Fibroblast of the aortic adventitia (primary cell): ENCODE results near the gene ZFAND2B. TPM values are rescaled to one million over a fixed set of nuclear protein-coding genes. Genes with fewer than 3 reads are reported as not detected.

ENCODE experiments used
- DNase-seq: peaks from one replicate; pipeline ENCODE4 v3.0.0-alpha.2; 2010; ENCODE audit warnings: low read depth
- H3K4me3 ChIP-seq: 2 replicates; pipeline ENCODE4 v1.5.1; 2011; ENCODE audit warnings: low read depth, mild to moderate bottlenecking, control low read depth, low read length, moderate library complexity
- total RNA-seq: library from RNA; depleted of rRNA; stranded (reverse); fragments of >200 nt; gene quantifications from 2 replicates; pipeline ENCODE4 v1.2.3, GENCODE V29; 2012; ENCODE audit warnings: low replicate concordance
- TF ChIP-seq, protein P1 (sequence below): IDR thresholded peaks from 2 replicates; pipeline ENCODE4 v1.5.1; 2011; ENCODE audit warnings: mild to moderate bottlenecking, low read length, control low read depth, inconsistent platforms; ENCODE audit not compliant: insufficient read depth

Gene ZFAND2B
- total RNA-seq, 1 donor: 27.2 TPM

DNA sequence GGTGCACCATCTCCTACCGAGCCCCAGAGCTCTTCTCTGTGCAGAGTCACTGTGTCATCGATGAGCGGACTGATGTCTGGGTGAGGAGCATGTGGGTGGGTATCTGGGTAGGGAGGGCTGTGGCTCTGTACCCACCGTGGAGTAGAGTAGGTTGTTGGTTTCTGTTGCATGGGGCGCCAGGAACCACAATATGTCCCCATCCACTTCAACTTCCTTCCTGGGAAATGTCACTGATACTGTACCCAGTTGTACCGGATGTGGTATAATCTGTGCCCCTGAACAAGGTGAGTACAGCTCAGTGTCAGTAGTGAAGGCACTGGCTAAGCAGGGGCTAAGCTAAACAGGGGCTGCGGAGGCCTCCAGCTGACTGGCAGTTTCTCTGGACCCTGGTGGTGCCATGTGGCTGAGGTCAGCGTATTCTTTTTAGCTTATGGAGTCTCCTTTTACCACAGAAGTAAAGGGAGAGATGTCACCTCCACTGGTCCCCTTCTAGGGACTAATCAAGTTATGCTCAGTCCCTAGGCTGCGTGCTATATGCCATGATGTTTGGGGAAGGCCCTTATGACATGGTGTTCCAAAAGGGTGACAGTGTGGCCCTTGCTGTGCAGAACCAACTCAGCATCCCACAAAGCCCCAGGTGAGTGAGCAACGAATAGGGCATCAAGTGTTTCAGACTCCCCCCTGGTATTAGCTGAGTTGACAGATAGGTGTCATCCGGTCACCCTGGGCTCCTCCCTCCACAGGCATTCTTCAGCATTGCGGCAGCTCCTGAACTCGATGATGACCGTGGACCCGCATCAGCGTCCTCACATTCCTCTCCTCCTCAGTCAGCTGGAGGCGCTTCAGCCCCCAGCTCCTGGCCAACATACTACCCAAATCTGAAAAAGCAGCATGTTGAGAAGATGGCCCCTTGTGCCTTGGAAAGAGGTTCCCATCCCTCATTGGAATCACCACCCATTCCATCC, 41.4 kb downstream of the ZFAND2B start:
- H3K4me3 ChIP-seq: no peak overlapping the region
- DNase-seq: no peak
- TF ChIP-seq, protein P1, sequence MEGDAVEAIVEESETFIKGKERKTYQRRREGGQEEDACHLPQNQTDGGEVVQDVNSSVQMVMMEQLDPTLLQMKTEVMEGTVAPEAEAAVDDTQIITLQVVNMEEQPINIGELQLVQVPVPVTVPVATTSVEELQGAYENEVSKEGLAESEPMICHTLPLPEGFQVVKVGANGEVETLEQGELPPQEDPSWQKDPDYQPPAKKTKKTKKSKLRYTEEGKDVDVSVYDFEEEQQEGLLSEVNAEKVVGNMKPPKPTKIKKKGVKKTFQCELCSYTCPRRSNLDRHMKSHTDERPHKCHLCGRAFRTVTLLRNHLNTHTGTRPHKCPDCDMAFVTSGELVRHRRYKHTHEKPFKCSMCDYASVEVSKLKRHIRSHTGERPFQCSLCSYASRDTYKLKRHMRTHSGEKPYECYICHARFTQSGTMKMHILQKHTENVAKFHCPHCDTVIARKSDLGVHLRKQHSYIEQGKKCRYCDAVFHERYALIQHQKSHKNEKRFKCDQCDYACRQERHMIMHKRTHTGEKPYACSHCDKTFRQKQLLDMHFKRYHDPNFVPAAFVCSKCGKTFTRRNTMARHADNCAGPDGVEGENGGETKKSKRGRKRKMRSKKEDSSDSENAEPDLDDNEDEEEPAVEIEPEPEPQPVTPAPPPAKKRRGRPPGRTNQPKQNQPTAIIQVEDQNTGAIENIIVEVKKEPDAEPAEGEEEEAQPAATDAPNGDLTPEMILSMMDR: no peak

GRCh38 chr2:219248845-219249202, 42.2 kb downstream of the ZFAND2B start:
- H3K4me3 ChIP-seq: no peak overlapping the region
- DNase-seq: no peak
- TF ChIP-seq, protein P1: no peak

GRCh38 chr2:219249203-219249980, 42.8 kb downstream of the ZFAND2B start:
- H3K4me3 ChIP-seq: peak overlapping the region; percentile 7
- TF ChIP-seq, protein P1: no peak

DNA sequence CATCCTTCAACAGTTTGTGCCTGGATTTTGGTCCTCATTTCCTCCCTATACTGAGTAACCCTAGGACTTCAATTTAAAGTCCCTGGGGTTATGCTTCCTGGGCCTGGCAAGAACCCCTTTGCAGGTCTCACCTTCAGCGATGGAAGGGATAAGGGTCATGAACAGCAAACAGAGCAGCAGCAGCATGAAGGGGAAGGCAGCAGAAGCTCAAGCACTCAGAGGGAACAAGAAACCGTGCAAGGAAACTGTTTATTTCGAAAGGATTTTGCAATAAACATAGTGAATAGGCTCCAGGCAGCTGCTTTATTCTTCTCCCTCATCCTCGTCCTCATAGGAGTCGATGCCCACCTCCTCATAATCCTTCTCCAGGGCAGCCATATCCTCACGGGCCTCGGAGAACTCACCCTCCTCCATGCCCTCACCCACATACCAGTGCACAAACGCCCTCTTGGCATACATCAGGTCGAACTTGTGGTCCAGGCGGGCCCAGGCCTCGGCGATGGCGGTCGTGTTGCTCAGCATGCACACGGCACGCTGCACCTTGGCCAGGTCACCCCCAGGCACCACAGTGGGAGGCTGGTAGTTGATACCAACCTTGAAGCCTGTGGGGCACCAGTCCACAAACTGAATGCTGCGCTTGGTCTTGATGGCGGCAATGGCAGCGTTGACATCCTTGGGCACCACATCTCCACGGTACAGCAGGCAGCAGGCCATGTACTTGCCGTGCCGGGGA, 43.6 kb downstream of the ZFAND2B start:
- DNase-seq: no peak
- H3K4me3 ChIP-seq: no peak overlapping the region
- TF ChIP-seq, protein P1: no peak

More at GRCh38 chr2:219249203-219249980, 42.8 kb downstream of the ZFAND2B start:
- DNase-seq: peak; percentile 91

DNA sequence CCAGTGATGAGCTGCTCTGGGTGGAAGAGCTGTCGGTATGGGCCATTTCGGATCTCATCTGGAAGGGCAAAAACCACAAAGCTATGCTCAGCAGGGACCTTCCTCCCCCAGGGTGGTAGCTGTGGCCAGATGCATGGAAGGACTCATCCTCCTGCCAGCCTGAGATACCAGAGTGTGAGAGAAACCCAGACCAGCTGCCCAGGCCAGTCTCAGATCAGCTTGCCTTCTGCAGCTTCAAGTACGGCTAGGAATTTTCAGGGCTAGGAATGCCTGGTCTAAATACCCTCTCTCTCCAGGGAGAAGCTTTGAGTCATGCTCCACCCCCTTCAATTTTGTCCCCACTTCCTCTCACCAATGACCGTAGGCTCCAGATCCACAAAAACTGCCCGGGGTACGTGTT, 45.1 kb downstream of the ZFAND2B start:
- H3K4me3 ChIP-seq: no peak overlapping the region
- no peak for DNase-seq
- TF ChIP-seq, protein P1: no peak

DNA sequence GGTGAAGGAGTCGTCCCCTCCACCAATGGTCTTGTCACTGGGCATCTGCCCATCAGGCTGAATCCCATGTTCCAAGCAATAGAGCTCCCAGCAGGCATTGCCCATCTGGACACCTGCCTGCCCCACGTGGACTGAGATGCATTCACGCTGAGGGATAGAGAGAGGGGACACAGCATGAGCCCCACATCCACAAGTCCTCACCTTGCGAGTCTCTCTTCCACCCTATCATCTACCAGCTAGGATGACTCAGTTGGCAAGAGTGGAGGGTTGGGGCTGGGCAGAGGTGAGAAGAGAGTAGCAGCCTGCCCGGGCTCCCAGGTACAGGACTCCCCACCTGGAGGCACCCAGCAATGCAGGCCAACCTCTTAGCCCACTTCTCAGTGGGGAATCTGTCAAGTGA, 45.5 kb downstream of the ZFAND2B start:
- H3K4me3 ChIP-seq: no peak overlapping the region
- no peak for DNase-seq

More for the DNA sequence above, 45.5 kb downstream of the ZFAND2B start:
- TF ChIP-seq, protein P1: no peak
